NCI-H510A treated with DMSO at 0.1 percent for 48 hours (cell line): ENCODE results near the gene HYI.
"Not testable (repeated sequence)": the region's sequence is repeated elsewhere in the genome, so short reads cannot be mapped to it uniquely, and the experiment has no call there.

Experiments
- DNase-seq: peaks from one replicate; lab custom pipeline; 2025; lab: John Stamatoyannopoulos, UW

Gene HYI, protein sequence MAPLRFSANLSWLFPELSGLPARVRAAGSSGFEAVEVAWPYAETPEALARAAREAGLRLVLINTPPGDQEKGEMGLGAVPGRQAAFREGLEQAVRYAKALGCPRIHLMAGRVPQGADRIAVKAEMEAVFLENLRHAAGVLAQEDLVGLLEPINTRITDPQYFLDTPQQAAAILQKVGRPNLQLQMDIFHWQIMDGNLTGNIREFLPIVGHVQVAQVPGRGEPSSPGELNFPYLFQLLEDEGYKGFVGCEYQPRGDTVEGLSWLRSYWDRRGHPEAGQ

GRCh38 chr1:43453442-43454269 is at the start of gene HYI:
Gene HYI, minus strand, starts transcription at chr1:43453931. Its CDS starts 138 bp downstream, at chr1:43453793.
- DNase-seq: peak; percentile 100

GRCh38 chr1:43501806-43502205 is 48.1 kb upstream of the HYI start:
- DNase-seq: not testable (repeated sequence)

- no peak for DNase-seq
These were observed 46.2 kb upstream of the HYI start for GRCh38 chr1:43499898-43500297.

DNA sequence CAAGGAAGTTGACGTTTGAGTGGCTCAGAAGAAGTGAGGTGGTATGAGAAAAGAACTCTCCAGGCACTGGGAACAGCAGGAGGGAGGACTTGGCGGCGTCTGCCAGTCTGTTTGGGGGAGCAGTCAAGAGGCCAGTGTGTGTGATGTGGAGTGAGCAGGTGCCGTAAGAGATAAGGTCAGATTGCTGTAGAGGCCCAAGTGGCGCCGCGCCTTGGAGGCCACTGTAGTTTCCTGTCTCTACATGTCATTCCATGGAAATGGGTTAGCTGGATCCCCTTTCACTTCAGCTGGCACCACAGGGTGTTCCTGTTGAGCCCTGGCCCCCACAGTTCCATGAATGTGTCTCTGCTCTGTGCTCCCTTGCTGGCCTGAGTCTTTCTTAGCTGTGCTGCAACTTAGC is 41.5 kb upstream of the HYI start:
- no peak for DNase-seq

GRCh38 chr1:43493661-43494450 is 40.1 kb upstream of the HYI start:
- DNase-seq: no peak

GRCh38 chr1:43492826-43493225 is 39.1 kb upstream of the HYI start:
- DNase-seq: no peak

DNA sequence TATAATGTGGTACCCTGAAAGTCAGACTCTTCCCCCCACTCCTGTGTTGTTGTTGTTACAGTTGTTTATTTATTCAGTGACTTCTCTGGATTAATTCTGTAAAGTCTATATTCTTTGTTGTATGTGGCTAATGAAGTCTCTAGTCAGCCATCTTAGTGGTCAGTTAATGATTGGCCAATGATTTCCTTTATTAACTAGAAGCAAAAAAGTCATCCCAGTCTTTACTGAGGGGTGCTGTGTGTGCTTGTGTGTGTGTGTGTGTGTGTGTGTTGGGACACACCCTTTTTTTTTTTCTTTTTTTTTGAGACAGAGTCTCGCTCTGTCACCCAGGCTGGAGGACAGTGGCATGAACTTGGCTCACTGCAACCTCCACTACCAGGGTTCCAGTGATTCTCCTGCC is 37.3 kb upstream of the HYI start:
- no peak for DNase-seq

DNA sequence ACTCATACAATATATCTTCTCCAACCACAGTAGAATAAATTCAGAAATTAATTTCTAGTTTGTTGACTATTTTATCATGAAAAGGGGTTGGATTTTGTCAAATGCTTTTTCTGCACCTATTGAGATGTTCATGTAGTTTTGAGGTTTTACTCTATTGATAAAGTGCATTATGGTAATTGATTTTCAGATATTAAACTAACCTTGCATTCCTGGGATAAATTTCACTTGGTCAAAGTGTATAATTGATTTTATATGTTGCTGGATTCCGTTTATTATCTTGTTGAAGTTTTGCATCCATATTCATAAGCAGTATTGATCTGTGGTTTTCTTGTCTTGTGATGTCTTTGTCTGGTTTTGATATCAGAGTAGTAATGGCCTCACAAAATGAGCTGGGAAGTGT is 34.4 kb upstream of the HYI start:
- no peak for DNase-seq

DNA sequence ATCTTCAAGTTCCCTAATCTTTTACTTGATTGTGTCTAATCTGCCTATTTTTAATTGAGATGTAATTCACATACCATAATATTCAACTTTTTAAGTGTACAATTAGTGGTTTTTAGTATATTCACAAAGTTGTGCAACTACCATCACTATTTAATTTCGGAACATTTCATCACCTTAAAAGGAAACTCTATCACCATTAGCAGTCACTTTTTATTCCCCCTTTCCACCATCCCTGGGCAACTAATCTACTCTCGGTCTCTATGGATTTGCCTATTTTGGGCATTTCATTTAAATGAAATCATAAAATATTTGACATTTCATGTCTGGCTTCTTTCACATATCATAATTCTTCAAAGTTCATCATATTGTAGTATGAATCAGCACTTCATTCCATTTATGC is 30.6 kb upstream of the HYI start:
- no peak for DNase-seq

- no peak for DNase-seq
These were observed 28.5 kb upstream of the HYI start for GRCh38 chr1:43482215-43482614.

GRCh38 chr1:43481491-43481890 is 27.8 kb upstream of the HYI start:
- no peak for DNase-seq

DNA sequence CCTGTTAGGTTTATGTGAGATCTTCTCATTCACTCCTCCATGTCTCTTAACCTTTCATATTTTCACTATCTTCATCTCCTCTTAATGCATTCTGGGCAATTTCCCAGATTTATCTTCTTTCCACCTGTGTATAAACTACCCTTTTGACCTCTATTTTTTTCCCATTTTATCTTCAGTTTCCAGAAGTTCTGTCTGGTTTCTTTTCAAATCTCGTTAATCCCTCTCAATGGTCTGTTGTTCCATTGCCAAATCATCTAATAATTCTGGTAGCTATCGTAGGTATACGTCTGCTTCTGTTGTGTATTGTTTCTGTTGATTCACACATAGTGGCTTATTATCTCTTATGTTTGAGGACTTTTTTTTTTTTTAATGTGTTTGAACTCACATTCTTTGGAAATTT is 25.7 kb upstream of the HYI start:
- no peak for DNase-seq

DNA sequence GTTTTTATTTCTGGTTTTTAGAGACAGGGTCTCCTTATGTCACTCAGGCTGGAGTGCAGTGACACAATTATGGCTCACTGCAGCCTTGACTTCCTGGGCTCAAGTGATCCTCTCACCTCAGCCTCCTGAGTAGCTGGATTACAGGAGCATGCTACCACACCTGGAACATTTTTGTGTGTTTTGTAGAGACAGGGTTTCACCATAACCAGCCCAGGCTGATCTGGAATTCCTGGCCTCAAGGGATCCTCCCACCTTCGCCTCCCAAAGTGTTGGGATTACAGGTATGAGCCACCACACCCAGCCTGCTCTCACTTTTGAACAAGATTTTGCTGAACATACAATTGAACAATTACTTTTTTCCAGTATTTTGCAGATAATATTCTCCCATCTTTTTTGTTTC is 24.0 kb upstream of the HYI start:
- no peak for DNase-seq

DNA sequence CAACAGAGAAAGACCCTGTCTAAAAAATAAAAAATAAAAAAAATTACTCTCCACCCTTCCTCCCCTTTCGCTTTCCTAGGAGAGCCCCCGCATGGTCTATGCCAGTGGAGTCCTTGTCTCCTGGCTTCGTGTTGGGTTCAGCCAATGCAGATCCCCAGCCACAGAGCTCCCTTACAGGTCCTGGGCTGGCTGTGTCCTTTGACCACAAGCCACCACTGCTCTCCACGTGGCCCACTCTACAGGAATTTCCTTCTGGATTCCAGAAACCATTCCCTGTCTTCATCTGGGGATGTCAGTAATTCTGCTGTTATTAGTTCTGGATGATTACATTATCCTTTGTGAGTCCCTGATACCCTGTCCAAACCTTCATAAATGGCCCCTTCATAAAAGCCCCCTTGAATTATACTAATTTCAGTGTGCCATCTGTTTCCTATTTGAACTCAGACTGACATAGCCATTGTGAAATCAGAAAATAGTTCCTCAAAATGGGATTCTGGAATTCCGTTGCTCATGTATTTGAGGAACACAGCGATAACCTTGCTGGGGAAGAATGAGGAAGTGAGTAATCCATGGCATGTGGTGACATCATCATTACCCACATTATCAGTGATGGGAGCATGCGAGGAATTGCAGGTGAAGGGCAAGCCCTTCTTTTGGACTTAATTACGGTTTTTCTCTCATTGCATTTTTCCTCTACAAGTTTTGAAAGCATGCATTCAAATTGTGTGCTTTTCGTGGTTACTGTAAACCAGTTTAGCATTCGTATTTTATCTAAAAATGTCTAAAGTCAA is 22.1 kb upstream of the HYI start:
- not testable (repeated sequence) for DNase-seq

GRCh38 chr1:43473463-43473862 is 19.7 kb upstream of the HYI start:
- no peak for DNase-seq

GRCh38 chr1:43472463-43473151 is 18.9 kb upstream of the HYI start:
- not testable (repeated sequence) for DNase-seq

DNA sequence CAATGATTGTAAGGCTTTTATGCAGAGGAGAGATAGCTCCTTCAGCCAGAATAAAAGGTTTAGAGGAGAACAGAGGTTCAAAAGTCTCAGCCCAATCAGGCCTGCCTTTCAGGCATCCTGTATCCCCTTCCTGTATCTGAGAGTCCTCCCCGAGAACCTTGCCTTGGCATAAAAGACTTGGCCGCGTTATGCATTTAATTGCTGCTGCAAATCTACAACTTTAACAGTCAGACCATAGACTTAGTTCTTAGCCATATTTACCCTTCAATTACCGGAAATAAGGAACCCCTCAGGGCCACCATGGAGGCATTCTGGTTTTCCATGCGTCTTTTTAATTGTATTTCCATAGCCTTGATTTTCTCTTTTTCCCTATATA is 18.3 kb upstream of the HYI start:
- DNase-seq: no peak

GRCh38 chr1:43469932-43470331 is 16.2 kb upstream of the HYI start:
- no peak for DNase-seq

DNA sequence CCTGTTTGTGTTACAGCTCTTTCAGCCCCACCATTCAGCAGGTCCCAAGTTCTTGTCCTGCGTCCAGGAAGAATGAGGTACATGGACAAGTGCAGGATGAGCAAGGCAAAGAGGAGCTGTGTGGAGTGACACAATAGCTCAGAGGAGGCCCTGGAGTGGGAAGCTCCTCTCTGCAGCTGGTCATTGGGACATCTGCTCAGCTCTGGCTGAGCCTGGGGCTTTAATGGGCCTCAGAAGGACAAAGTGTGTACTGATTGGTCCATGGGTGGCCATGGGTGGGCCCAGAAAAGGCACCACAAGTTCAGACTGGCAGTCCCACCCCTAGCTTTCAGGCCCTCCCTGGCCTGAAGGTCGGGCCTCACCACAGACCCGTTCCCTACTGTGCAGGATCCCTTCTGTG is 14.7 kb upstream of the HYI start:
- DNase-seq: no peak

GRCh38 chr1:43466403-43466802 is 12.7 kb upstream of the HYI start:
- DNase-seq: no peak

- no peak for DNase-seq
These were observed 11.9 kb upstream of the HYI start for GRCh38 chr1:43465505-43466067.
